H1 (cell line): Measurements from ENCODE around the gene CUBN. TPM values are rescaled to one million over a fixed set of nuclear protein-coding genes. Genes with fewer than 3 reads are reported as not detected.

Source experiments
- RAD21 ChIP-seq, 2 experiments: IDR thresholded peaks in 1 of 2; conservative IDR thresholded peaks in 1 of 2; 2 replicates each; pipeline ENCODE4 v1.6.1; 2011; ENCODE audit warnings: low read depth in 2 of 2, low read length in 2 of 2, improper control_type of control experiment in 1 of 2, inconsistent platforms in 1 of 2, mild to moderate bottlenecking in 1 of 2, moderate library complexity in 1 of 2
- RBBP5 ChIP-seq: IDR thresholded peaks from 2 replicates; pipeline ENCODE4 v1.7.1; 2012; ENCODE audit warnings: low read depth, mild to moderate bottlenecking, inconsistent platforms, low read length, moderate library complexity, borderline replicate concordance
- RXRA ChIP-seq: IDR thresholded peaks from 2 replicates; pipeline ENCODE4 v1.6.1; 2011; ENCODE audit warnings: low read depth, mild to moderate bottlenecking, low read length, moderate library complexity; ENCODE audit not compliant: insufficient read depth
- SP1 ChIP-seq: IDR thresholded peaks from 2 replicates; pipeline ENCODE4 v1.6.1; 2011; ENCODE audit warnings: low read depth, low read length
- SP2 ChIP-seq: IDR thresholded peaks from 2 replicates; pipeline ENCODE4 v1.6.1; 2012; ENCODE audit warnings: mild to moderate bottlenecking, low read length, inconsistent platforms
- TCF12 ChIP-seq: IDR thresholded peaks from 2 replicates; pipeline ENCODE4 v1.6.1; 2011; ENCODE audit warnings: low read depth, mild to moderate bottlenecking, low read length
- polyA plus RNA-seq, 7 experiments: library from polyadenylated mRNA; depleted of rRNA in 3 of 7; stranded (reverse) in 5 of 7; unstranded in 2 of 7; fragments of >200 nt in 5 of 7; fragments of 200-250 nt in 2 of 7; gene quantifications; 1 replicate in 5 of 7; 2 replicates in 1 of 7; 4 replicates in 1 of 7; pipeline versions ENCODE4 v1.2.1 to v1.2.3, GENCODE V29; 2011 to 2013; ENCODE audit warnings: missing spikeins in 2 of 7, mixed read lengths in 2 of 7
- total RNA-seq: library from RNA; stranded (reverse); fragmentation: NEBNext Ultra II Directional; extraction: Animal tissue kit (Norgen Biotek cat#: 25700); gene quantifications from 2 replicates; pipeline ENCODE4 v1.2.1, GENCODE V29; 2021
- TF ChIP-seq, protein P1 (sequence below): IDR thresholded peaks from 2 replicates; pipeline ENCODE4 v1.6.1; 2012; ENCODE audit warnings: inconsistent platforms

Gene CUBN
- total and polyA plus RNA-seq, 2 of the 8 experiments (the other 6 are each of a cell fraction or from before 2014, with no cell fraction given): 0.04 to 0.08 TPM

DNA sequence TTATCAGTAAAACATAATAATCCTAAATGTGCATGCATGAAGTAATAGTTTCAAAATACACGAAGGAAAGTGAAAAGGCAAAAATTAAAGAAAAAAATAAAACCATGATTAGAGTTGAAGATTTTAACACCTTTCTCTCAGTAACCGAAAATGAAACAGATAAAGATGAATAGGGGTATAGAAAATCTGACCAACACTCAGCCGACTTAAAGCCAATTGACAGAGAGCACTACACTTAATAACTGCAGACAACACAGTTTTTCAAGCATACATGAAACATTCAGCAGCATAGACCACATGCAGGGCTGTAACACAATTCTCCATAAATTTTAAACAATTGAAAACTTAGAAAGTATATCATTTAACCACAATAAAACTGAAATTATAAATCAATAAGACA is 76.1 kb downstream of the CUBN start (continued):
- TF ChIP-seq RXRA (no peak), RAD21 (IDR thresholded peaks at IDR 0.05 in 1 of 2, conservative IDR thresholded peaks at IDR 0.05 in 1 of 2; ENCODE audit: low read depth in 2 of 2, low read length in 2 of 2) (no peak), TCF12 (no peak), SP2 (no peak), RBBP5 (no peak), SP1 (no peak)
- TF ChIP-seq, protein P1, sequence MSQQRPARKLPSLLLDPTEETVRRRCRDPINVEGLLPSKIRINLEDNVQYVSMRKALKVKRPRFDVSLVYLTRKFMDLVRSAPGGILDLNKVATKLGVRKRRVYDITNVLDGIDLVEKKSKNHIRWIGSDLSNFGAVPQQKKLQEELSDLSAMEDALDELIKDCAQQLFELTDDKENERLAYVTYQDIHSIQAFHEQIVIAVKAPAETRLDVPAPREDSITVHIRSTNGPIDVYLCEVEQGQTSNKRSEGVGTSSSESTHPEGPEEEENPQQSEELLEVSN: no peak
